ENCODE measurements around the gene COL4A1. TPM values are rescaled to one million over a fixed set of nuclear protein-coding genes. Genes with fewer than 3 reads are reported as not detected.

The COL4A1 gene
- total RNA-seq, 1 donor from 2014 or later, result 178 TPM

DNA sequence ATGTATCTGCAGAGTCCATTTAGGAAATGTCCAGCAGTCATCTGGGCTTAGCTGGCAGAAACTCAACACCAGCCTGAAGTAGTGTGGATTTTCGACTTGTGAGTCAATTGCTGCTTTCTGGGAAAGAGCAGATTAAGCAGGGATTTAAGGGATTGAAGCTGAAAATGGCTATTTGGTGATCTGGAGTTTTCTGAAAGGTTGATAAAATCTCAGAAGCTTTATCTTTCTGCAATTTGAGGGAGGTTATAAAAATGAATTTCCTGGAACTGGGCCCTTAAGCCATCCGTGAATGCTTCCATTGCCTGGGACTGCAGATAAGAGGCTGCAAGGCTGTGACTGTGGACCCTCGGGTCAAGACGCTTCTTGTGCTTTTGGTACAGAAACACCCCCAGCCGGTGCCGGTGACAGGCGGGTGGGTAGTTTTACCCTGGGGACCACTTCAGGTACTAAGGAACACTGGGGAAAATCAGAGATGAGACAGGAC is 61.5 kb downstream of the COL4A1 start:
- peak overlapping the region; percentile 36 for H3K27ac ChIP-seq
- no peaks in the 10 kb centered on the region for H3K9me3 ChIP-seq
- TF ChIP-seq POLR2AphosphoS5 (IDR thresholded peaks at IDR 0.05; ENCODE audit: insufficient read depth in 1 of 2, low read depth in 1 of 2) (no peak), POLR2A (IDR thresholded peaks at IDR 0.05) (no peak)
- TF ChIP-seq, protein P1, sequence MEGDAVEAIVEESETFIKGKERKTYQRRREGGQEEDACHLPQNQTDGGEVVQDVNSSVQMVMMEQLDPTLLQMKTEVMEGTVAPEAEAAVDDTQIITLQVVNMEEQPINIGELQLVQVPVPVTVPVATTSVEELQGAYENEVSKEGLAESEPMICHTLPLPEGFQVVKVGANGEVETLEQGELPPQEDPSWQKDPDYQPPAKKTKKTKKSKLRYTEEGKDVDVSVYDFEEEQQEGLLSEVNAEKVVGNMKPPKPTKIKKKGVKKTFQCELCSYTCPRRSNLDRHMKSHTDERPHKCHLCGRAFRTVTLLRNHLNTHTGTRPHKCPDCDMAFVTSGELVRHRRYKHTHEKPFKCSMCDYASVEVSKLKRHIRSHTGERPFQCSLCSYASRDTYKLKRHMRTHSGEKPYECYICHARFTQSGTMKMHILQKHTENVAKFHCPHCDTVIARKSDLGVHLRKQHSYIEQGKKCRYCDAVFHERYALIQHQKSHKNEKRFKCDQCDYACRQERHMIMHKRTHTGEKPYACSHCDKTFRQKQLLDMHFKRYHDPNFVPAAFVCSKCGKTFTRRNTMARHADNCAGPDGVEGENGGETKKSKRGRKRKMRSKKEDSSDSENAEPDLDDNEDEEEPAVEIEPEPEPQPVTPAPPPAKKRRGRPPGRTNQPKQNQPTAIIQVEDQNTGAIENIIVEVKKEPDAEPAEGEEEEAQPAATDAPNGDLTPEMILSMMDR (IDR thresholded peaks at IDR 0.05), result no peak
- intact Hi-C loops (cut with DNase I), result loop anchor here (5.0 kb wide), 1 partner anchor 62 kb away; the partner anchor contains the start of genes COL4A1 and COL4A2
- H3K4me3 ChIP-seq, result no peak overlapping the region
- no peaks in the 10 kb centered on the region for H3K27me3 ChIP-seq
- no peaks in the 10 kb centered on the region for H3K36me3 ChIP-seq
- DNase-seq (ENCODE audit: extremely low spot score in 2 of 2), result peak in 1 of 2 donors; percentile 77
- peaks cover 57% of the 10 kb centered on the region for H3K4me1 ChIP-seq

- Histone ChIP-seq H3K36me3 (no peaks in the 10 kb centered on the region), H3K27me3 (no peaks in the 10 kb centered on the region), H3K9me3 (no peaks in the 10 kb centered on the region), H3K4me1 (peaks cover 53% of the 10 kb centered on the region), H3K4me3 (no peak overlapping the region), H3K27ac (peak overlapping the region; percentile 36)
- peak in 1 of 2 donors; percentile 87 for DNase-seq (ENCODE audit: extremely low spot score in 2 of 2)
- TF ChIP-seq, protein P1 (IDR thresholded peaks at IDR 0.05), result no peak
- no peak for TF ChIP-seq POLR2AphosphoS5 (IDR thresholded peaks at IDR 0.05; ENCODE audit: insufficient read depth in 1 of 2, low read depth in 1 of 2)
- TF ChIP-seq POLR2A (IDR thresholded peaks at IDR 0.05), result no peak
- intact Hi-C loops (cut with DNase I), result loop anchor here (5.0 kb wide), 1 partner anchor 62 kb away; the partner anchor contains the start of genes COL4A1 and COL4A2
Observed at GRCh38 chr13:110244976-110245375, 62.0 kb downstream of the COL4A1 start.

DNA sequence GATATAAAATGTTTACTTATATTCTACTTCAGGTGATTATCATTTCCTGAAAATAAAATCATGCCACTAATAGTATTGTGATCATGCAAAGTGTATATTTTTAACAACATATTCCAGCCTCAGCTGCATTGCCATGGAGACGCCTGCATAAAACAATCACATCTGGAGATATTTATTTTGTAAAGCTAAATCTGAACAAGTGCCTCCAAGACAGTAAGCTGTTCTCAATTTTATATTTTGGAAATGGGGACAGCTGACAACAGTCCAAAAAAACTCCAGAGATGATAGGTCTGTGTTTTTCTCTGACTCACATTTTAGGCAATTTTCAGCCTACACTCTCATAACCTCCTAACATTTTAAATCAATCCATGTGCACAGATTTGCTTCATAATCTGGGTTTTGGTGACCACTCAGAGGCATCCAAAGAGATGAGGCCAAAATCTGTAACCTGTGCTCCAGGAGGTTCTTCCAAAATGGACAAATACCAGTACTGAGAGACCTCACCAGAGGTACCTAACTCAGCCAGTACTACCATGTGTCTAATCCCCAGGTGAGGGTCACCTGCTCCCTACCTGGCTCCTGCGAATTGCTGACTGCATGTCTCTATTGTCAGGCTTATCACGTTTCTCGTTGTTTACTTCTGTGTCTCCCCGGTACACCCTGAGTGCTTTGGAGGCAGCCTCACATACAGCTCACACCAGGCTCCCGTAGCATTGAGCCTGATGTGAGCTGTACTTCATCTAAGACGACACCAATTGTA is 62.7 kb downstream of the COL4A1 start:
- H3K27me3 ChIP-seq, result no peaks in the 10 kb centered on the region
- intact Hi-C loops (cut with DNase I), result no loop called here
- peak in 1 of 2 donors; percentile 84 for DNase-seq (ENCODE audit: extremely low spot score in 2 of 2)
- peak overlapping the region; percentile 40 for H3K27ac ChIP-seq
- H3K36me3 ChIP-seq, result no peaks in the 10 kb centered on the region
- TF ChIP-seq, protein P1 (IDR thresholded peaks at IDR 0.05), result no peak
- no peak for TF ChIP-seq POLR2AphosphoS5 (IDR thresholded peaks at IDR 0.05; ENCODE audit: insufficient read depth in 1 of 2, low read depth in 1 of 2)
- no peak for TF ChIP-seq POLR2A (IDR thresholded peaks at IDR 0.05)
- no peaks in the 10 kb centered on the region for H3K9me3 ChIP-seq
- H3K4me3 ChIP-seq, result no peak overlapping the region
- H3K4me1 ChIP-seq, result peaks cover 50% of the 10 kb centered on the region

- H3K27ac ChIP-seq, result peak overlapping the region; percentile 2
- no peak for DNase-seq (ENCODE audit: extremely low spot score in 2 of 2)
- no peak overlapping the region for H3K4me3 ChIP-seq
- intact Hi-C loops (cut with DNase I), result no loop called here
- no peaks in the 10 kb centered on the region for H3K9me3 ChIP-seq
- no peaks in the 10 kb centered on the region for H3K27me3 ChIP-seq
- peaks cover 52% of the 10 kb centered on the region for H3K4me1 ChIP-seq
- TF ChIP-seq POLR2A (IDR thresholded peaks at IDR 0.05), result no peak
- TF ChIP-seq, protein P1 (IDR thresholded peaks at IDR 0.05), result no peak
- no peak for TF ChIP-seq POLR2AphosphoS5 (IDR thresholded peaks at IDR 0.05; ENCODE audit: insufficient read depth in 1 of 2, low read depth in 1 of 2)
- no peaks in the 10 kb centered on the region for H3K36me3 ChIP-seq
Observed at GRCh38 chr13:110242615-110243014, 64.3 kb downstream of the COL4A1 start.

GRCh38 chr13:110240943-110241342 is 66.0 kb downstream of the COL4A1 start:
- H3K27ac ChIP-seq, result peak overlapping the region; percentile 18
- peak in 1 of 2 donors; percentile 56 for DNase-seq (ENCODE audit: extremely low spot score in 2 of 2)
- no peaks in the 10 kb centered on the region for H3K36me3 ChIP-seq
- no peaks in the 10 kb centered on the region for H3K27me3 ChIP-seq
- peaks cover 51% of the 10 kb centered on the region for H3K4me1 ChIP-seq
- intact Hi-C loops (cut with DNase I), result no loop called here
- TF ChIP-seq POLR2A (IDR thresholded peaks at IDR 0.05), result no peak
- TF ChIP-seq, protein P1 (IDR thresholded peaks at IDR 0.05), result no peak
- no peak for TF ChIP-seq POLR2AphosphoS5 (IDR thresholded peaks at IDR 0.05; ENCODE audit: insufficient read depth in 1 of 2, low read depth in 1 of 2)
- H3K9me3 ChIP-seq, result no peaks in the 10 kb centered on the region
- no peak overlapping the region for H3K4me3 ChIP-seq

Measured in vagina (tissue), 2 donors.